HepG2 (cell line): ENCODE results near the gene ACP7. TPM values are rescaled to one million over a fixed set of nuclear protein-coding genes. Genes with fewer than 3 reads are reported as not detected.

Experiments
- CBX2 ChIP-seq, 2 experiments: fragments of 200-600 bp in 1 of 2; sonication (generic); formaldehyde crosslinking in 1 of 2; IDR thresholded peaks; 2 replicates each; pipeline versions ENCODE4 v1.7.0 to v1.8.1; 2018 to 2022; ENCODE audit warnings: low read depth in 2 of 2, low read length in 1 of 2, mild to moderate bottlenecking in 1 of 2, missing genetic modification reagents in 1 of 2
- EP300 ChIP-seq, 3 experiments: sonication (generic) in 1 of 3; formaldehyde crosslinking in 1 of 3; IDR thresholded peaks; 2 replicates each; pipeline versions ENCODE4 v1.5.1 to v1.6.1; 2011 to 2020; ENCODE audit warnings: low read depth in 2 of 3, low read length in 2 of 3, borderline replicate concordance in 1 of 3, improper control_type of control experiment in 1 of 3, mild to moderate bottlenecking in 1 of 3, missing genetic modification reagents in 1 of 3, moderate library complexity in 1 of 3
- FOXJ3 ChIP-seq: sonication (generic); formaldehyde crosslinking; IDR thresholded peaks from 2 replicates; pipeline ENCODE4 v1.4.0; 2020; ENCODE audit warnings: missing genetic modification reagents, mild to moderate bottlenecking, borderline replicate concordance
- IRF2 ChIP-seq: IDR thresholded peaks from 2 replicates; pipeline ENCODE4 v1.6.1; 2018; ENCODE audit warnings: missing genetic modification reagents, missing compliant biosample characterization
- MZF1 ChIP-seq: sonication (generic); formaldehyde crosslinking; IDR thresholded peaks from 2 replicates; pipeline ENCODE4 v1.8.1; 2023; ENCODE audit warnings: mild to moderate bottlenecking, missing genetic modification reagents, borderline replicate concordance
- NR2F1 ChIP-seq, 2 experiments: fragments of 450-650 bp in 1 of 2; formaldehyde crosslinking in 1 of 2; IDR thresholded peaks; 2 replicates each; pipeline versions ENCODE4 v1.5.0 to v1.6.1; 2016 to 2020; ENCODE audit warnings: mild to moderate bottlenecking in 1 of 2, missing compliant biosample characterization in 1 of 2, missing genetic modification reagents in 1 of 2, moderate library complexity in 1 of 2
- NR2F2 ChIP-seq: IDR thresholded peaks from 2 replicates; pipeline ENCODE4 v1.6.1; 2012; ENCODE audit warnings: low read depth, inconsistent platforms, borderline replicate concordance
- NRL ChIP-seq: sonication (generic); formaldehyde crosslinking; IDR thresholded peaks from 2 replicates; pipeline ENCODE4 v1.5.0; 2020; ENCODE audit warnings: missing genetic modification reagents, mild to moderate bottlenecking, moderate library complexity, borderline replicate concordance
- PLRG1 ChIP-seq: fragments of 450-650 bp; conservative IDR thresholded peaks from 2 replicates; pipeline ENCODE4 v1.6.1; 2016
- RERE ChIP-seq: IDR thresholded peaks from 2 replicates; pipeline ENCODE4 v1.6.1; 2016; ENCODE audit warnings: low read depth, missing genetic modification reagents, missing compliant biosample characterization
- TFDP2 ChIP-seq: sonication (generic); formaldehyde crosslinking; IDR thresholded peaks from 2 replicates; pipeline ENCODE4 v1.4.0; 2020; ENCODE audit warnings: missing genetic modification reagents
- TMF1 ChIP-seq: sonication (generic); formaldehyde crosslinking; IDR thresholded peaks from 2 replicates; pipeline ENCODE4 v1.8.1; 2022; ENCODE audit warnings: low read depth, missing genetic modification reagents
- TP53 ChIP-seq: sonication (generic); formaldehyde crosslinking; conservative IDR thresholded peaks from 2 replicates; pipeline ENCODE4 v1.4.0; 2020; ENCODE audit warnings: missing genetic modification reagents
- ZMAT3 ChIP-seq: sonication (generic); formaldehyde crosslinking; conservative IDR thresholded peaks from 2 replicates; pipeline ENCODE4 v1.7.0; 2021; ENCODE audit warnings: missing genetic modification reagents
- ZNF329 ChIP-seq: sonication (generic); formaldehyde crosslinking; IDR thresholded peaks from 2 replicates; pipeline ENCODE4 v1.9.0; 2021; ENCODE audit warnings: low read depth, mild to moderate bottlenecking, missing genetic modification reagents
- ZNF740 ChIP-seq: sonication (generic); formaldehyde crosslinking; IDR thresholded peaks from 2 replicates; pipeline ENCODE4 v1.4.0; 2020; ENCODE audit warnings: missing genetic modification reagents
- ZNF891 ChIP-seq: sonication (generic); formaldehyde crosslinking; IDR thresholded peaks from 2 replicates; pipeline ENCODE4 v1.5.0; 2020; ENCODE audit warnings: mild to moderate bottlenecking, missing genetic modification reagents
- ZXDC ChIP-seq: sonication (generic); formaldehyde crosslinking; IDR thresholded peaks from 2 replicates; pipeline ENCODE4 v1.5.0; 2020; ENCODE audit warnings: mild to moderate bottlenecking, missing genetic modification reagents
- polyA plus RNA-seq, 8 experiments: library from polyadenylated mRNA; depleted of rRNA in 3 of 8; stranded (reverse) in 7 of 8; unstranded in 1 of 8; fragments of >200 nt; fragmentation: Illumina TruSeq in 4 of 8; extraction: Trizol in 4 of 8; gene quantifications; 2 replicates each; pipeline versions ENCODE4 v1.2.1 to v1.2.3, GENCODE V29; 2011 to 2016; ENCODE audit warnings: low read depth in 4 of 8, missing spikeins in 1 of 8, mixed read lengths in 1 of 8; ENCODE audit not compliant: insufficient read depth in 1 of 8
- total RNA-seq, 5 experiments: library from RNA; depleted of rRNA; stranded (reverse); fragments of >200 nt; fragmentation: Illumina TruSeq; extraction: Trizol; gene quantifications; 2 replicates each; pipeline ENCODE4 v1.2.3, GENCODE V29; 2016; ENCODE audit warnings: low read depth in 1 of 5

ACP7 gene
- total and polyA plus RNA-seq, 2 of the 13 experiments (the other 11 are each of a cell fraction or from before 2014, with no cell fraction given): not detected

GRCh38 chr19:39125554-39126311, 41.6 kb downstream of the ACP7 start, which contains the start of gene PAK4 (continued):
- TF ChIP-seq ZXDC (CRISPR knock-in tag): no peak
- no peak for TF ChIP-seq FOXJ3 (CRISPR knock-in tag)
- peak; percentile 74 to 98; a peak in 3 of 4 replicates for TF ChIP-seq NR2F1 (CRISPR knock-in tag; IDR thresholded peaks at IDR 0.05)
- TF ChIP-seq TFDP2 (CRISPR knock-in tag): peak; percentile 74
- TF ChIP-seq ZNF891: peak; percentile 65; the same call in 1 of the 2 replicates
- peak; percentile 91 for TF ChIP-seq NR2F2
- TF ChIP-seq MZF1 (CRISPR knock-in tag): no peak
- TF ChIP-seq NRL (CRISPR knock-in tag): peak; percentile 84; the same call in 1 of the 2 replicates
- no peak for TF ChIP-seq TP53 (CRISPR knock-in tag)
- TF ChIP-seq RERE (CRISPR knock-in tag): no peak
- no peak for TF ChIP-seq PLRG1
- no peak for TF ChIP-seq ZNF740 (CRISPR knock-in tag)
- no peak for TF ChIP-seq ZMAT3
- no peak for TF ChIP-seq ZNF329 (CRISPR knock-in tag)
- TF ChIP-seq TMF1 (CRISPR knock-in tag): no peak
- TF ChIP-seq IRF2 (CRISPR knock-in tag): no peak
- TF ChIP-seq CBX2 (IDR thresholded peaks at IDR 0.05; ENCODE audit: low read depth, low read length): no peak
- no peak for TF ChIP-seq CBX2 (CRISPR knock-in tag; IDR thresholded peaks at IDR 0.05; ENCODE audit: low read depth)
- no peak for TF ChIP-seq EP300 (IDR thresholded peaks at IDR 0.05; ENCODE audit: low read depth in 2 of 2, low read length in 2 of 2)
- TF ChIP-seq EP300 (CRISPR knock-in tag; IDR thresholded peaks at IDR 0.05; ENCODE audit: borderline replicate concordance): no peak
